Testis (tissue), 3 donors: Measurements from ENCODE around the gene GPR153. TPM values are rescaled to one million over a fixed set of nuclear protein-coding genes. Genes with fewer than 3 reads are reported as not detected.

Experiments used
- DNase-seq: peaks from one replicate; pipeline ENCODE4 v3.0.0-alpha.2; 2019
- H3K27ac ChIP-seq, 2 donors: fragments of 200-600 bp; sonication (generic); one replicate each; pipeline ENCODE4 v1.5.1; 2019
- H3K27me3 ChIP-seq: fragments of 200-600 bp; sonication (generic); one replicate; pipeline ENCODE4 v1.5.1; 2019
- H3K36me3 ChIP-seq: fragments of 200-600 bp; sonication (generic); one replicate; pipeline ENCODE4 v1.5.1; 2017; ENCODE audit warnings: low read depth; ENCODE audit errors: missing control alignments
- H3K4me1 ChIP-seq: fragments of 200-600 bp; sonication (generic); one replicate; pipeline ENCODE4 v1.5.1; 2019
- H3K4me3 ChIP-seq, 2 donors: fragments of 200-600 bp; sonication (generic); one replicate each; pipeline ENCODE4 v1.5.1; 2017 to 2019
- H3K9me3 ChIP-seq: fragments of 200-600 bp; sonication (generic); one replicate; pipeline ENCODE4 v1.5.1; 2017
- POLR2A ChIP-seq: fragments of 450-650 bp; IDR thresholded peaks from one replicate; pipeline ENCODE4 v1.6.1; 2017; ENCODE audit warnings: antibody characterized with exemption, mild to moderate bottlenecking, moderate library complexity
- WGBS, 2 donors: methylation state at CpG; one replicate each; pipeline ENCODE4 v1.1.5; 2018; 5-methylcytosine and 5-hydroxymethylcytosine counted together
- intact Hi-C: fragments of 100-400 bp; cut with DNase I; formaldehyde crosslinking; loops from one replicate; pipeline ENCODE4 v1.15.1; 2023; ENCODE audit warnings: low total_unique reads
- polyA plus RNA-seq: library from polyadenylated mRNA; stranded (reverse); fragments of 350-450 nt; fragmentation: Illumina TruSeq; extraction: RNeasy Lipid Tissue Mini Kit (QIAGEN cat#74804); gene quantifications from one replicate; pipeline ENCODE4 v1.2.3, GENCODE V29; 2014; ENCODE audit warnings: low read depth, low replicate concordance; ENCODE audit not compliant: insufficient read depth
- total RNA-seq, 2 donors: library from RNA; depleted of rRNA; stranded (reverse); fragments of >200 nt; gene quantifications; one replicate each; pipeline ENCODE4 v1.2.3, GENCODE V29; 2016
- TF ChIP-seq, protein P1 (sequence below), 3 experiments: fragments of 450-650 bp in 2 of 3; fragments of 200-600 bp in 1 of 3; sonication (generic) in 1 of 3; IDR thresholded peaks; one replicate each; pipeline ENCODE4 v1.5.1; 2016 to 2019; ENCODE audit warnings: antibody characterized with exemption in 3 of 3, mild to moderate bottlenecking in 2 of 3, moderate library complexity in 1 of 3

Gene GPR153
- total and polyA plus RNA-seq, 3 donors from 2014 or later, result 5.7 to 6.3 (median 5.8) TPM

DNA sequence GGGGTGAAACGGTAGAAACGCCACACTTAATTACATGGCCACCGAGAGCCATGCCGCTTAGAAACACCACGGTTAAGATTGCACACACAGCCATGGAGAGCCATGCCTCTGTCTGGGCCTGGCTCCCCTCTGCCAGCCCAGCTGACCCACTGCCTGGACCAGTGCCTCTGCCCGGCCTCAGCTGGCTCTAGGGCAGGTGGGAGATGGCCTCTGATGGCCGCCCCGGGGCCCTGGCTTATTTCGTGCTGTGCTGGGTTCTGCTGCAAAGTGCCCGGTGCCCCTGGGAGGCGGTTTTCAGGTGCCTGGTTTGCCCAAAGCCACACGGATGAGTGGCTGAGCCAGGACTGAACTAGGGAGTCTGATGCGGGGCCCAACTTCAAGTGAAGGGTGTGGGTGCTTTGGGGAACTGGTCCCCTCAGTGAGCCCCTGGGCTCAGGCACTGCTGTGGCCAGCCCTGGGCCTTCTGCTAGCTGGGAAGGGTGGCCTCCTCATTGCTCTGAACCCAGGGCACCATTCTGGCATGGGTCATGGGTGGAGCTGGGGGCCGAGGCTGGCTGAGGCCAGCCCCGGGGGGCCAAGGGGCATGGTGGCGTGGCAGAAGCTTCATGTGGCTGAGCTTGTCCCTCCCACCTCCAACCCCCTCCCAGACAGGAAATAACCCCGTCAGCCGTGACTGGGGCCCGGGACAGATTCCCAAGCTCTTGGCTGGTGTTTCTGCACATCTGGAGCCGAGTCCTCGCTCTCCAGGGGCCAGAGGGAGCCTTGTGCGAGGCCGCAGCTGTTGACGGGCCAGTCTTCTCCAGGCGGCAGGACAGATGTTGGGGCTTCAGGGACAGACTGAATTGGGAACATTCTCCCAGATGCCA is 1.9 kb upstream of the GPR153 start:
- H3K27ac ChIP-seq, result no peak overlapping the region
- peaks cover 16% of the 10 kb centered on the region for H3K4me1 ChIP-seq
- H3K27me3 ChIP-seq, result no peaks in the 10 kb centered on the region
- intact Hi-C loops, result no loop called here
- no peak overlapping the region for H3K4me3 ChIP-seq
- TF ChIP-seq, protein P1, sequence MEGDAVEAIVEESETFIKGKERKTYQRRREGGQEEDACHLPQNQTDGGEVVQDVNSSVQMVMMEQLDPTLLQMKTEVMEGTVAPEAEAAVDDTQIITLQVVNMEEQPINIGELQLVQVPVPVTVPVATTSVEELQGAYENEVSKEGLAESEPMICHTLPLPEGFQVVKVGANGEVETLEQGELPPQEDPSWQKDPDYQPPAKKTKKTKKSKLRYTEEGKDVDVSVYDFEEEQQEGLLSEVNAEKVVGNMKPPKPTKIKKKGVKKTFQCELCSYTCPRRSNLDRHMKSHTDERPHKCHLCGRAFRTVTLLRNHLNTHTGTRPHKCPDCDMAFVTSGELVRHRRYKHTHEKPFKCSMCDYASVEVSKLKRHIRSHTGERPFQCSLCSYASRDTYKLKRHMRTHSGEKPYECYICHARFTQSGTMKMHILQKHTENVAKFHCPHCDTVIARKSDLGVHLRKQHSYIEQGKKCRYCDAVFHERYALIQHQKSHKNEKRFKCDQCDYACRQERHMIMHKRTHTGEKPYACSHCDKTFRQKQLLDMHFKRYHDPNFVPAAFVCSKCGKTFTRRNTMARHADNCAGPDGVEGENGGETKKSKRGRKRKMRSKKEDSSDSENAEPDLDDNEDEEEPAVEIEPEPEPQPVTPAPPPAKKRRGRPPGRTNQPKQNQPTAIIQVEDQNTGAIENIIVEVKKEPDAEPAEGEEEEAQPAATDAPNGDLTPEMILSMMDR (IDR thresholded peaks at IDR 0.05), result no peak
- TF ChIP-seq POLR2A, result no peak
- H3K9me3 ChIP-seq, result no peaks in the 10 kb centered on the region
- H3K36me3 ChIP-seq, result no peaks in the 10 kb centered on the region
- 67 to 74% methylated on average over 9 to 24 of the region's 25 CpGs for WGBS, 2 donors
- DNase-seq, result peak; percentile 51

DNA sequence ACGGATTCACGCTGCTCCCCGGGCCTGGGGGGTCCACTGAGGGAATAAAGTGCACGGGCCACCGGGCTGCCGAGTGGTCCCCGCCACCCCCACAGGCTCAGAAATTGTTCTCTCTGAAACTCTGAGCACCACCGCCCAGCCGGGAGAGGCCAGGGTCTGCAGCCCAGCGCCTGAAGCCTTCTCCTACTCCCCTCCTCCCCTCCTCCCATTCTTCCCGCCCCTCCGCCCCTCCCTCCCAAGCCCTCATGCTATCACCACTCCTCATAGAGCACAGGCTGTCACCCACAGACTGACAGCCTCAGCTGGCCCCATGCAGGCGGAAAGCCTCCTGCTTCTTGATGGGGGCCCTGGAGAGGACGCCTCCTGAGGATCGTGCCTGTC is 707 bp upstream of the GPR153 start:
- DNase-seq, result no peak
- Histone ChIP-seq H3K4me1 (peaks cover 16% of the 10 kb centered on the region), H3K27ac (no peak overlapping the region), H3K4me3 (no peak overlapping the region), H3K9me3 (no peaks in the 10 kb centered on the region), H3K36me3 (no peaks in the 10 kb centered on the region), H3K27me3 (no peaks in the 10 kb centered on the region)
- TF ChIP-seq POLR2A, result no peak
- TF ChIP-seq, protein P1 (IDR thresholded peaks at IDR 0.05), result no peak
- intact Hi-C loops, result no loop called here
- 29 to 48% methylated on average over 5 to 15 of the region's 15 CpGs for WGBS, 2 donors

DNA sequence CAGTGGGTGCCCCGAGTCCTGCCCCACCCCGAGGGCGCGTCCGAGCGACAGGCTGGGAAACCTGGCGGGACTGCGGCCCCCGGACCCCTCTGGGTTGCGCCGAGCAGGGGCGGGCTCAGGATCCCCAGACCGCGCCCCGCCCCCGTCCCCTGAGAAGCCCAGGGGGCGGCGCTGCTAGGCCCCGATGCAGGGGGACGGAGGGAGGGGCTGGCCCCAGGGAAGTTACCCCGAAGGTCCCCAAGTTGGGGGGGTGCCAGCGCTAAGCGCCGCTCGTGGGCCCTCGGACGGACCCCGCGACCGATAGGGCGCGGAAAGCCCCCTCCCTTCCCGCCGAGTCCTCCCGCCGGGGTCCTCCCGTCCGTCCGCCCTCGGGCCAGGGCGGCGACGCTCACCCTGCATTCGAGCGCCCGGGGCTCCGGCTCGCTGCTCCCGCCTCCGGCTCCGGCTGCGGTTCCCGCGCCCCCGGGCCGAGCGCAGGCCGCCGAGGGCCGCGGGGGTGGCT is 414 bp downstream of the GPR153 start:
- H3K9me3 ChIP-seq, result no peaks in the 10 kb centered on the region
- H3K4me1 ChIP-seq, result peaks cover 16% of the 10 kb centered on the region
- no peak for DNase-seq
- peak overlapping the region in 1 of 2 donors; percentile 73 for H3K27ac ChIP-seq
- 3% methylated on average over 32 of the region's 61 CpGs; no CpG with 5 or more reads in 1 of the 2 donors for WGBS, 2 donors
- intact Hi-C loops, result no loop called here
- peak overlapping the region; percentile 60 to 69 for H3K4me3 ChIP-seq
- no peaks in the 10 kb centered on the region for H3K27me3 ChIP-seq
- no peaks in the 10 kb centered on the region for H3K36me3 ChIP-seq
- TF ChIP-seq, protein P1 (IDR thresholded peaks at IDR 0.05), result no peak
- TF ChIP-seq POLR2A, result no peak

DNA sequence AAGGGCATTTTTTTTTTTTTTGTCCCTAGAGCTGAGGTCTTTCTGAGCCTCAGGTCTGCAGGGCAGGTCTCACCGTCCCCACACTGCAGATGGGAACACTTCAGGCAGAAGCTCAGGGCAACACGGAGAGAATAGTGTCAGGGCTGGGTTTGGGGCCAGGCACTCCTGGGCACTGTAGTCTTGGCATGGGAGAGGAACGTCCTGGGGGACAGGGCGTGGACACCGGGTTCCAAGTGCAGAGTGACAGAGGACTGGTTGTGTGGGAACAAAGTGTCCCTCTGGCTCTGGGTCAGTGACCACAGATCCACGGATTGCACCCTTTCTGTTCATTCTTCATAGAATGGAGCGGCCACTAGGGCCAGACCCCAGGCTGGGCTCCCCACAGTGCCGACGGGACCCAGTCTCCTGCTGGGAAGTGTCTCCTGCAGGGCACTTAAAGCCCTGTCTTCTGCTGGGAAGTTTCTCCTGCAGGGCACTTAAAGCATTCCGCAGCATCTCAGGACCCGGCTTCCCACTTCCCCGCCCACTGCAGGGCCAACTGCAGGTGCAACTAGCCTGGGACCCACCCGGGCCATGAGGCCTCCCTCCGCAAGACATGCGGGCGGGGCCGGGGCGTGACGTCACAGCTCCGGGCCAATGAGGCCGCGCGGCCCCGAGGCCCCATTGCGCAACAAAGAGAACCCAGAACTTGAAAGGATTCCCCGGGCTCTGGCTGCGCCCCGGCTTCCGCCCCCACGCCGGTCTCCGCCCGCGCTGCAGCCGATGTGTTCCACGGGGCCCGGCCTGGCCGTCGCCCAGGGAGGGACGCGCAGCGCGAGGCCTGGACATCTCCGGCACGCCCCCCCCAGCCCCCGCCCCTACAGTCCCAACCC is 1.2 kb downstream of the GPR153 start:
- Histone ChIP-seq H3K4me3 (peak overlapping the region; percentile 60 to 69), H3K9me3 (no peaks in the 10 kb centered on the region), H3K36me3 (no peaks in the 10 kb centered on the region), H3K27me3 (no peaks in the 10 kb centered on the region), H3K27ac (peak overlapping the region in 1 of 2 donors; percentile 73), H3K4me1 (peaks cover 16% of the 10 kb centered on the region)
- 7 to 9% methylated on average over 17 to 33 of the region's 46 CpGs for WGBS, 2 donors
- peak; percentile 86 for DNase-seq
- TF ChIP-seq POLR2A, result no peak
- TF ChIP-seq, protein P1 (IDR thresholded peaks at IDR 0.05), result no peak
- intact Hi-C loops, result no loop called here
